ENCODE results near the gene TNFRSF1B.
A peak's percentile ranks its signal among the peaks of the same experiment; 100 is the strongest.
"Not testable (repeated sequence)": the region's sequence is repeated elsewhere in the genome, so short reads cannot be mapped to it uniquely, and the experiment has no call there.

TNFRSF1B gene

GRCh38 chr1:12224092-12224491, 57.3 kb downstream of the TNFRSF1B start:
- DNase-seq: not testable (repeated sequence)

DNA sequence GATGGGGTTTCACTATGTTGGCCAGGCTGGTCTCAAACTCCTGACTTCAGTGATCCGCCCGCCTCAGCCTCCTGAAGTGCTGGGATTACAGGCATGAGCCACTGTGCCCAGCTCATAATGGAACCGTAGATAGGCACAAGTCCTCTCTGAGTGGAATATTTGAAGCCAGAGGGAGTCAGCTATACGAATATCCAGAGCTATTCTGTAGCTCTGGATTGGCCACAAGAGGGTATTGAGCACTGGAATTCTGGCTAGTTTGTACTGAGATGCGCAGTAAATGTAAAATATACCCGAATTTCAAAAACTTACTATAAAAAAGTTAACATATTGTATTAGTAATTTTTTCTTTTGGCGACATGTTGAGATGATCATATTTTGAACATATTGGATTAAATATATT, 62.2 kb downstream of the TNFRSF1B start:
- DNase-seq: no peak

- DNase-seq: no peak
Observed at GRCh38 chr1:12229386-12229834, 62.6 kb downstream of the TNFRSF1B start.

DNA sequence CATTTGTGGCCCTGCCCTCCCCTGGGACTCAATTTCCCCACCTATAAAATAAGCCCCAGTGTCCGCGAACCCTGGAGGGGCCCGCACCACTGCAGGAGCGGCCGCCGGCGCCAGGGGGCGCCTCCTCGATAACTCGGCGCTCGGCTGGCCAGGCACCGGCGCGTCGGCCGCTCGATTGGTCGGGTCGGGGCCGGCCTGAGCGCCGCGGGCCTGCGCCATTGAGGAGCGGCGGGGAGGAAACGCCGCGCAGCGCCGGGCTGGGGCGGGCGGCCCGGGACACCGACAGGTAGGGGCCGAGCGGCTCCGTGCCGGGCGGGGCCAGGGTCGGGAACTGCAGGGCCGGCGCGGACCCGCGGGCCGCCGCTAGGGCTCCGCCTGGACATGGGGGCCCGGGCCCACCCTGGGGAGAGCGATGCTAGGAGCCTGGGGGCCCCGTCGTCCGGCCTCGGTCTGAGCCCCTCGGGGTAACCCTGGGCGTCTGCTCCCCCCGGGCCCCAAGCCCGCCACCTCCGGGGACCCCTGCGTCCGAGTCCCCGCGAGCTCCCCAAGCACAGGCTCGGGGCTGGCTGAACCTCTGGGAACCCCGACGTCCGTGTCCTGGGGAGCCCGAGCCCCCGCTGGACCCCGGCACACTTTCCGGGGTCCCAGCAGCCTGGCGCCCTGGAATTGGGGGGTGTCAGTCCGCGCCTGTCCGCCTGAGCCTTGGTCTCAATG, 63.2 kb downstream of the TNFRSF1B start, which contains the start of gene VPS13D:
VPS13D (plus strand) TSS at position 196 of the 714 bp plus-strand sequence. CDS start 4,237 bp downstream, outside the sequence.
- DNase-seq: peak; percentile 85

- no peak for DNase-seq
Observed at GRCh38 chr1:12230549-12231275, 63.9 kb downstream of the TNFRSF1B start.

DNA sequence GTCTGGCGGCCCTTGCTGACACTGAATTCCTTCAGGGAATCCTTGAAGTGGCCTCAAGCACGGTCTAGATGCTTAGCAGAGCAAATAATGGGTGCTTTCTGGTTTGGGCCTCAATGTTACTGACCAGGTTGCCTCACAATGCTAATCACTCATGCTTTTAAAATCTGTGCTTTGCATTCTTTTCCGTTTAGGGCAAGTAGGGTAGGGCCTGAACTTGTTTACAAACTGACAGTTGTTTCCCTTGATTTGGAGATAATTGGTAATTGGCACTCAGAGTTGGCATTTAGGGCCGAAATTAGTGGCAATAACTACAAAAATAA, 64.4 kb downstream of the TNFRSF1B start:
- DNase-seq: no peak

DNA sequence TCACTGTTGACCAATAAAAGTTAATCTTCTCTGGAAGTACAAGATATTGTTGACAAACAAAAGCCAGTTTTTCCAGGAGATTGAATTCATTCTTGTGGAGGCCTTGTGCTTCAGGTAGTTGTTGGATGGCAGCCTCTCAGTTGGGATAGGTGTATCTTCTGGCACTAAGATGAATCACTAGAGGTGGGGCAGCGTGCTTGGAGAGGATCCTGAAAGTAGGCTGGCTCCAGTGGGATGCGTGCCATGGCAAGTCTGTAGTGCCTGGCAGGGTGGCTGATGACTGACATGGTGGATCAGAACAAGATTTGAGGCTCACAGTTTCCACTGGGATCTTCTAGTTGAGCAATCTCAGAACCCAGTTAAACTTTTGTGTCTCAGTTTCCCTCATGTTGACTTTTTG, 65.4 kb downstream of the TNFRSF1B start:
- no peak for DNase-seq

GRCh38 chr1:12244078-12244477, 77.3 kb downstream of the TNFRSF1B start:
- DNase-seq: no peak

GRCh38 chr1:12244585-12244984, 77.8 kb downstream of the TNFRSF1B start:
- DNase-seq: no peak

DNA sequence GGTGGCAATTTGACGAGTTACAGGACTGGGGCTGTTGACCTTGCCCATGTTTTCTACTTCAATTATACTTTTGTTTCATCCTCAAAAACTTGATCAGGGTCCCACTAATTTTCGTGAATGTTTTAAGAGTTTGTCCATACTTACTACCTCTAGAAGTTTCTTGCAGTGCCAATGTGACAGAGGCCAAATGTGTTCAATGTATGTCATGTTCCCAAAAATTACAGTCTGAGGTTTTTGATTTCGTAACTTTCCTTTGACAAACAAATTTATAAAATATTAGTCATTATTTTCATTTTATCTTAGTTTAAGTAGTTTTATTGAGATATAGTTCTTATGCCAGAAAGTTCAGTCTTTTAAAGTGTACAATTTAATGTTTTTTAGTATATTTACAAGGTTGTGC, 78.3 kb downstream of the TNFRSF1B start:
- DNase-seq: no peak

DNA sequence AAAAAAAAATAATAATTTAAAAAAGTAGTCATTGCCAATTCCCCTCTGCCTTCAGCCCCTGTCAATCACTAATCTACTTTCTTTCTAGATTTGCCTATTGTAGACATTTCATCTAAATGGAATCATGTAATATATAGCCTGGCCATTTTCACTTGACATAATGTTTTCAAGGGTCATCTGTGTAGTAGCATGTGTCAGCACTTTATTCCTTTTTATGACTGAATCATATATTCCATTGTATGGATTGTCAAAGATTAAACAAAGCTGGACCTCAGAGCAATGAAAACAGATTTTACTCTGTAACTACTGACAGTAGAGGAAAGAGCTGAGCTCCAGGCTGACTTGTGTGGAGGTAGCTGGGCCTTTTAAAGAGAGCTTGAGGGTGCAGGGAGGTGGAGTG, 78.9 kb downstream of the TNFRSF1B start:
- no peak for DNase-seq

- no peak for DNase-seq
Observed at GRCh38 chr1:12246584-12246983, 79.8 kb downstream of the TNFRSF1B start.

GRCh38 chr1:12249181-12249580, 82.4 kb downstream of the TNFRSF1B start:
- DNase-seq: no peak

DNA sequence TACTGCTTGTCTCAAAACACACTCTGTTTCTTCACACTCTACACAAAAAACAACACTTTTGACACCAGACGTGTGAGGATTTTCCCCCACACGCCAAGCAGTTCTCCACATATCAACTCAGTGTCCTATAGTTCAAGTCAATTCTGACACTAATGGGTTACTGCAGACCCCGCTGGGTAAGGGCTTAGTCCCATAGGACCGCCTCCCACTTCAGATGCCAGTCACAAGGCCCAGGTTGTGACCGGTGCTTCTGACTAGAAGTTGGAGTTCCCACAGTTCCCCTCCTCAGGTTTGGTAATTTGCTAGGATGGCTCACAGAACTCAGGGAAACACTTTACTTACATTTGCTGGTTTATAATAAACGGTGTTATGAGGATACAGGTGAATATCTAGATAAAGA, 83.0 kb downstream of the TNFRSF1B start:
- no peak for DNase-seq

- no peak for DNase-seq
Observed at GRCh38 chr1:12251442-12251841, 84.7 kb downstream of the TNFRSF1B start.

- no peak for DNase-seq
Observed at GRCh38 chr1:12255913-12256312, 89.1 kb downstream of the TNFRSF1B start.

DNA sequence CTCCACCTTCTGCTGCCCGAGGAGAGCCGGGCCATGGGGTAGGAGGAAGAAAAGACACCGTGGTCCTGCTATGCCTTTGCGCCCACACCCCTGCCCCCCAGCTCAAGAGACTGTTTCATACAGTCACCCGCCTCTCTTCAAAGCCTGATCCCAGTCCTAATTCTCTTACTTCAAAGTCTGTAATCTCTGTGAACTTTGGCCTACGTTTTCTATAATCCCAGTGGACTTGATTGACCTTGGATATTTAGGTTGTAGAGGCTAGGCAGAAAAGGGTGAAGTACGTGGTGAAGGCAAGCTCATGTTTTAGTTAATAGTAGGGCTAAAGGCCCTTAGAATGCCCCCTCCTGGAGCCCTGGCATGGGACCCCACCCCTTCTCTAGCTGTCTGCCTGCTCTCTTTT, 91.5 kb downstream of the TNFRSF1B start:
- DNase-seq: no peak
